Neuron (in vitro differentiated cells): Measurements from ENCODE around the gene CIC.
A peak's percentile ranks its signal among the peaks of the same experiment; 100 is the strongest.

Source experiments
- H2AFZ ChIP-seq: one replicate; pipeline ENCODE4 v1.6.1; 2013; ENCODE audit warnings: low read depth, mild to moderate bottlenecking, inconsistent platforms, low read length, moderate library complexity
- H3K27me3 ChIP-seq: one replicate; pipeline ENCODE4 v1.6.1; 2013; ENCODE audit warnings: low read length; ENCODE audit not compliant: insufficient read depth
- H3K36me3 ChIP-seq: one replicate; pipeline ENCODE4 v1.6.1; 2013; ENCODE audit warnings: low read length; ENCODE audit not compliant: insufficient read depth
- H3K4me1 ChIP-seq: one replicate; pipeline ENCODE4 v1.6.1; 2013; ENCODE audit warnings: low read length; ENCODE audit not compliant: insufficient read depth
- H3K4me3 ChIP-seq: 2 replicates; pipeline ENCODE4 v1.5.1; 2013; ENCODE audit warnings: mild to moderate bottlenecking, low read length, moderate library complexity
- H3K9me3 ChIP-seq: one replicate; pipeline ENCODE4 v1.6.1; 2013; ENCODE audit warnings: low read length

The CIC gene

GRCh38 chr19:42271861-42272534 lies 2.9 kb downstream of the CIC start:
- Histone ChIP-seq H3K27me3 (no peaks in the 10 kb centered on the region), H3K9me3 (no peaks in the 10 kb centered on the region), H3K36me3 (peaks cover 26% of the 10 kb centered on the region), H3K4me3 (no peak overlapping the region), H3K4me1 (peaks cover 23% of the 10 kb centered on the region), H2AFZ (no peak overlapping the region)

- Histone ChIP-seq H3K4me1 (peaks cover 23% of the 10 kb centered on the region), H3K36me3 (peaks cover 26% of the 10 kb centered on the region), H2AFZ (no peak overlapping the region), H3K27me3 (no peaks in the 10 kb centered on the region), H3K4me3 (no peak overlapping the region), H3K9me3 (no peaks in the 10 kb centered on the region)
These were observed 3.5 kb downstream of the CIC start for GRCh38 chr19:42272535-42272897.

- H3K36me3 ChIP-seq: peaks cover 26% of the 10 kb centered on the region
These were observed 3.9 kb downstream of the CIC start for GRCh38 chr19:42272989-42273406.

DNA sequence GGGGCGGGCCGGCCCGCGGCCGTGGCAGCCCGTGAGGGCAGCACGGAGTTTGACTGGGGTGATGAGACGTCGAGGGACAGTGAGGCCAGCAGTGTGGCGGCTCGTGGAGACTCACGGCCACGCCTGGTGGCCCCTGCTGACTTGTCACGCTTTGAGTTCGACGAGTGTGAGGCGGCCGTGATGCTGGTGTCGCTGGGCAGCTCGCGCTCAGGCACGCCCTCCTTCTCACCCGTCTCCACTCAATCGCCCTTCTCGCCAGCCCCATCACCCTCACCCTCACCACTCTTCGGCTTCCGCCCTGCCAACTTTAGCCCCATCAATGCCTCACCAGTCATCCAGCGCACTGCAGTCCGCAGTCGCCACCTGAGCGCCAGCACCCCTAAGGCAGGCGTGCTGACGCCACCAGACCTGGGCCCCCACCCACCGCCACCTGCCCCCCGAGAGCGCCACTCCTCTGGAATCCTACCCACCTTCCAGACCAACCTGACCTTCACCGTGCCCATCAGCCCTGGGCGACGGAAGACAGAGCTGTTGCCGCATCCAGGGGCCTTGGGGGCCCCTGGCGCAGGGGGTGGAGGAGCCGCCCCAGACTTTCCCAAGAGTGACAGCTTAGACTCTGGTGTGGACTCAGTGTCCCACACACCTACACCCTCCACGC lies 4.5 kb downstream of the CIC start:
- Histone ChIP-seq H3K4me1 (peaks cover 18% of the 10 kb centered on the region), H2AFZ (no peak overlapping the region), H3K4me3 (no peak overlapping the region), H3K36me3 (peaks cover 26% of the 10 kb centered on the region), H3K9me3 (no peaks in the 10 kb centered on the region), H3K27me3 (no peaks in the 10 kb centered on the region)

More at GRCh38 chr19:42272989-42273406, 3.9 kb downstream of the CIC start:
- H3K4me1 ChIP-seq: peaks cover 18% of the 10 kb centered on the region
- H3K27me3 ChIP-seq: no peaks in the 10 kb centered on the region
- H3K9me3 ChIP-seq: no peaks in the 10 kb centered on the region
- no peak overlapping the region for H2AFZ ChIP-seq
- no peak overlapping the region for H3K4me3 ChIP-seq

GRCh38 chr19:42274065-42274682 lies 5.1 kb downstream of the CIC start:
- Histone ChIP-seq H3K4me1 (peaks cover 24% of the 10 kb centered on the region), H3K9me3 (no peaks in the 10 kb centered on the region), H3K36me3 (peaks cover 26% of the 10 kb centered on the region), H3K27me3 (no peaks in the 10 kb centered on the region), H2AFZ (no peak overlapping the region), H3K4me3 (no peak overlapping the region)

GRCh38 chr19:42275103-42275502 lies 6.1 kb downstream of the CIC start:
- Histone ChIP-seq H3K4me3 (no peak overlapping the region), H3K27me3 (no peaks in the 10 kb centered on the region), H3K9me3 (no peaks in the 10 kb centered on the region), H3K4me1 (peaks cover 21% of the 10 kb centered on the region), H3K36me3 (peaks cover 26% of the 10 kb centered on the region), H2AFZ (no peak overlapping the region)

DNA sequence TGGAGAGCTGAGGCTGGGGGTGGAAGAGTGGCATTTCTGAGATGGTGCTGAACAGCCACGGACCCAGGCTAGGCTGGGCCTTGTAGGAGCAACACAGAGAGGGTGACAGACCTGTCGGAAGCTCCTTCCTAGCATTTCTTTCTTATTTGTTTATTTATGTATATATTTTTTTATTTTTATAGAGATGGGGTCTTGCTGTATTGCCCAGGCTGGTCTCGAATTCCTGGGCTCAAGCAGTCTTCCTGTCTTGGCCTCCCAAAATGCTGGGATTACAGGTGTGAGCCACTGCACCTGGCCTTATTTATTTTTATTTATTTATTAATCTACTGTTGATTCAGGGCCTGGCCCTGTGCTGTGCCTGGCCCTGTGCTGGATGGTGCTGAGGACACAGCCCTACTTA lies 6.5 kb downstream of the CIC start:
- Histone ChIP-seq H2AFZ (no peak overlapping the region), H3K9me3 (no peaks in the 10 kb centered on the region), H3K36me3 (peaks cover 26% of the 10 kb centered on the region), H3K27me3 (no peaks in the 10 kb centered on the region), H3K4me1 (peaks cover 17% of the 10 kb centered on the region), H3K4me3 (no peak overlapping the region)

DNA sequence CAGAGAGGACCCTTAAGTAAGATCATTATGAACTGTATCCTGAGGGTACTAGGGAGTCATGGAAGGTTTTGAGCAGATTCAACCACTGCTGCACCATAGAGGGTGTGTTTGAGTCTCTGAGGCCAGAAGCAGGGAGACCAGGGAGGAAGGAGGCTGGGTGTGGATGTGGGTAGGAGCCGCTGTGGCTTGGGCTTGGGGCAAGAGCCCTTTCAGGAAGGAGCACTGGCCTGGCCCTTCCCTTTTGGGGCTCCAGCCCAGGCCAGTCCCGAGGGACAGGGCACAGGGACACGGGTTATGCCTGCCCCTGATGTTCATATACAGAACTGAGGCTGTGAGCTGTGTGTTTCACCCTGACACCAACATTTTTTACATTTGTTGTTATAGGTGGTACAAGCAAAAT lies 7.2 kb downstream of the CIC start:
- H3K4me3 ChIP-seq: no peak overlapping the region
- H3K27me3 ChIP-seq: no peaks in the 10 kb centered on the region
- H3K9me3 ChIP-seq: no peaks in the 10 kb centered on the region
- H3K36me3 ChIP-seq: peaks cover 26% of the 10 kb centered on the region
- H3K4me1 ChIP-seq: peaks cover 13% of the 10 kb centered on the region
- H2AFZ ChIP-seq: no peak overlapping the region

DNA sequence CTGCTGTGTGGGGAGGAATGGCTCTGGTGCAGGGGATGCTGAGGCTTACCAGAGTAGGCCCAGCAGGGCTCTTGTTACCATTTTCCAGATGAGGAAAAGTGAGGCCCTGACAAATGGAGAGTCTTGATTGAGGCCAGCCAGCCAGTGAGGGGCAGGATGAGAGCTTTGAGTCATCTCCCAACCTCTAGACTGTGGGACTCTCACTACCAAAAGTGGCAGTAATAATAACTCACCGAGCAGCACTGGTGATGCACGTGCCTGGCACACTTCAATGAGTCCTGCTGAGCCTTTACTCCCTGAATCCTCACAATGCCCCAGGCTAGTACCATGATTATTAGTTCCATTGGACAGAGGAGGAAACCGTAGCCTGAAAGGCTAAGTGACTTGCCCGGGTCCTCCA lies 7.8 kb downstream of the CIC start:
- no peaks in the 10 kb centered on the region for H3K9me3 ChIP-seq
- H3K36me3 ChIP-seq: peaks cover 26% of the 10 kb centered on the region
- no peak overlapping the region for H3K4me3 ChIP-seq
- H2AFZ ChIP-seq: no peak overlapping the region
- H3K27me3 ChIP-seq: no peaks in the 10 kb centered on the region
- peaks cover 18% of the 10 kb centered on the region for H3K4me1 ChIP-seq

- Histone ChIP-seq H3K27me3 (no peaks in the 10 kb centered on the region), H2AFZ (no peak overlapping the region), H3K4me3 (no peak overlapping the region), H3K4me1 (peaks cover 29% of the 10 kb centered on the region), H3K9me3 (no peaks in the 10 kb centered on the region), H3K36me3 (peaks cover 24% of the 10 kb centered on the region)
These were observed 8.9 kb downstream of the CIC start for GRCh38 chr19:42277821-42278451.

- H3K36me3 ChIP-seq: peaks cover 17% of the 10 kb centered on the region
- no peak overlapping the region for H3K4me3 ChIP-seq
- no peaks in the 10 kb centered on the region for H3K27me3 ChIP-seq
- H3K9me3 ChIP-seq: no peaks in the 10 kb centered on the region
- peaks cover 35% of the 10 kb centered on the region for H3K4me1 ChIP-seq
- H2AFZ ChIP-seq: no peak overlapping the region
These were observed 9.6 kb downstream of the CIC start for GRCh38 chr19:42278452-42279154.

DNA sequence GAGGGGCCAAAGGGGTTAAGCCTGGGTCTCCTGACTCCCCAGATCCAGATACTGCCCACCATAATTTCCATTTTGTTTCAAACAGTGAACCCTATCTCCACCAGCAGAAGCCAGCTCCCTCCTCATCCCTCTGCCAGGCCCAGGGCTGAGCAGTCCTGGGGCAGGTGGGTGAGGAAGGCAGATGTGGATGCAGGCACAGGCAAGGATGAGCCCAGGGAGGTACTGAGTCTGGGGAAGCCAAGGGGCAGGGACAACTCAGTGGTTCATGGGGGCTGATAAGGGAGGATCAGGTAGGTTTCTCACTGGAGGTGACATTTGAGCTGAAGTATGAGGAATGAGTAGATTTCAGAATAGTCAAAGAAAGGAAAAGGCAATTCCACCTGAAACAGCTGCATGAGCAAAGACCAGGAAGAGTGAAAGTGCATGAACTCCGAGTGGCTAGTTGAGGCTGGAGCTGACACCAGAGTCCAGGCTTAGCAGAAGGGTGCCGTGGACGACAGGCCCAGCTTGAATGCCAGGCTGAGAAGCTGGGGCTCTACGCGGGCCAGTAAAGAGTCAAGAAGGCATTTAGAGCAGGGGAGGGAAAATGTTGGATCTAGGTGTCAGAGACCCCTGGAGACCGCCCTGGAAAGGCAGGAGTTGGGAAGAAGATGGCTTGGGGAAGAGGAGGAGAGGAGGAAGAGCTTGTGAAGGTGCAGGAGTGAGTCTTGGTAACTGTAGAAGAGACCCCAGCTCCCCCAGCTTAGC lies 10.3 kb downstream of the CIC start:
- H2AFZ ChIP-seq: no peak overlapping the region
- H3K4me1 ChIP-seq: peaks cover 35% of the 10 kb centered on the region
- H3K36me3 ChIP-seq: peaks cover 10% of the 10 kb centered on the region
- no peaks in the 10 kb centered on the region for H3K27me3 ChIP-seq
- H3K9me3 ChIP-seq: no peaks in the 10 kb centered on the region
- H3K4me3 ChIP-seq: peak overlapping the region; percentile 77
